ENCODE data around the gene PDZRN4.

The PDZRN4 gene

GRCh38 chr12:41365653-41366171 lies 177.6 kb downstream of the PDZRN4 start:
- H3K9me3 ChIP-seq (replicated peaks; ENCODE audit: low read length): no peaks in the 10 kb centered on the region
- H3K36me3 ChIP-seq (ENCODE audit: insufficient read depth, low read length): no peaks in the 10 kb centered on the region
- no peaks in the 10 kb centered on the region for H3K4me1 ChIP-seq (ENCODE audit: control insufficient read depth, insufficient read depth, low read length)
- H3K9ac ChIP-seq (ENCODE audit: low read depth, low read length): no peak overlapping the region
- no peak overlapping the region for H3K4me2 ChIP-seq (ENCODE audit: low read length)
- no peaks in the 10 kb centered on the region for H3K27me3 ChIP-seq (ENCODE audit: control insufficient read depth, insufficient read depth, low read length)
- no peak overlapping the region for H3K4me3 ChIP-seq (ENCODE audit: low read length)

GRCh38 chr12:41367726-41368405 lies 179.7 kb downstream of the PDZRN4 start:
- H3K27me3 ChIP-seq (ENCODE audit: control insufficient read depth, insufficient read depth, low read length): no peaks in the 10 kb centered on the region
- H3K9ac ChIP-seq (ENCODE audit: low read depth, low read length): no peak overlapping the region
- H3K36me3 ChIP-seq (ENCODE audit: insufficient read depth, low read length): no peaks in the 10 kb centered on the region
- no peak overlapping the region for H3K4me3 ChIP-seq (ENCODE audit: low read length)
- no peaks in the 10 kb centered on the region for H3K9me3 ChIP-seq (replicated peaks; ENCODE audit: low read length)
- no peaks in the 10 kb centered on the region for H3K4me1 ChIP-seq (ENCODE audit: control insufficient read depth, insufficient read depth, low read length)
- H3K4me2 ChIP-seq (ENCODE audit: low read length): no peak overlapping the region

GRCh38 chr12:41380878-41381277 lies 192.8 kb downstream of the PDZRN4 start:
- Histone ChIP-seq H3K4me3 (ENCODE audit: low read length) (no peak overlapping the region), H3K9me3 (replicated peaks; ENCODE audit: low read length) (no peaks in the 10 kb centered on the region), H3K9ac (ENCODE audit: low read depth, low read length) (no peak overlapping the region)

GRCh38 chr12:41402801-41403200 lies 214.7 kb downstream of the PDZRN4 start:
- H3K4me1 ChIP-seq (ENCODE audit: control insufficient read depth, insufficient read depth, low read length): no peaks in the 10 kb centered on the region
- no peak overlapping the region for H3K4me2 ChIP-seq (ENCODE audit: low read length)
- no peaks in the 10 kb centered on the region for H3K36me3 ChIP-seq (ENCODE audit: insufficient read depth, low read length)
- no peaks in the 10 kb centered on the region for H3K27me3 ChIP-seq (ENCODE audit: control insufficient read depth, insufficient read depth, low read length)
- H3K4me3 ChIP-seq (ENCODE audit: low read length): no peak overlapping the region
- no peak overlapping the region for H3K9ac ChIP-seq (ENCODE audit: low read depth, low read length)
- no peaks in the 10 kb centered on the region for H3K9me3 ChIP-seq (replicated peaks; ENCODE audit: low read length)

More at GRCh38 chr12:41380878-41381277, 192.8 kb downstream of the PDZRN4 start:
- Histone ChIP-seq H3K36me3 (ENCODE audit: insufficient read depth, low read length) (no peaks in the 10 kb centered on the region), H3K27me3 (ENCODE audit: control insufficient read depth, insufficient read depth, low read length) (no peaks in the 10 kb centered on the region), H3K4me1 (ENCODE audit: control insufficient read depth, insufficient read depth, low read length) (no peaks in the 10 kb centered on the region), H3K4me2 (ENCODE audit: low read length) (no peak overlapping the region)

- H3K36me3 ChIP-seq (ENCODE audit: insufficient read depth, low read length): no peaks in the 10 kb centered on the region
- no peak overlapping the region for H3K4me2 ChIP-seq (ENCODE audit: low read length)
- no peak overlapping the region for H3K4me3 ChIP-seq (ENCODE audit: low read length)
- no peaks in the 10 kb centered on the region for H3K9me3 ChIP-seq (replicated peaks; ENCODE audit: low read length)
- no peaks in the 10 kb centered on the region for H3K27me3 ChIP-seq (ENCODE audit: control insufficient read depth, insufficient read depth, low read length)
- H3K9ac ChIP-seq (ENCODE audit: low read depth, low read length): no peak overlapping the region
- no peaks in the 10 kb centered on the region for H3K4me1 ChIP-seq (ENCODE audit: control insufficient read depth, insufficient read depth, low read length)
Observed at GRCh38 chr12:41407232-41407799, 219.2 kb downstream of the PDZRN4 start.

GRCh38 chr12:41409628-41410027 lies 221.5 kb downstream of the PDZRN4 start:
- Histone ChIP-seq H3K9ac (ENCODE audit: low read depth, low read length) (no peak overlapping the region), H3K4me3 (ENCODE audit: low read length) (no peak overlapping the region), H3K4me1 (ENCODE audit: control insufficient read depth, insufficient read depth, low read length) (no peaks in the 10 kb centered on the region), H3K9me3 (replicated peaks; ENCODE audit: low read length) (no peaks in the 10 kb centered on the region), H3K27me3 (ENCODE audit: control insufficient read depth, insufficient read depth, low read length) (no peaks in the 10 kb centered on the region), H3K4me2 (ENCODE audit: low read length) (no peak overlapping the region), H3K36me3 (ENCODE audit: insufficient read depth, low read length) (no peaks in the 10 kb centered on the region)

GRCh38 chr12:41418586-41418985 lies 230.5 kb downstream of the PDZRN4 start:
- Histone ChIP-seq H3K4me1 (ENCODE audit: control insufficient read depth, insufficient read depth, low read length) (no peaks in the 10 kb centered on the region), H3K9me3 (replicated peaks; ENCODE audit: low read length) (no peaks in the 10 kb centered on the region), H3K27me3 (ENCODE audit: control insufficient read depth, insufficient read depth, low read length) (peaks cover 5% of the 10 kb centered on the region), H3K4me2 (ENCODE audit: low read length) (no peak overlapping the region), H3K36me3 (ENCODE audit: insufficient read depth, low read length) (no peaks in the 10 kb centered on the region), H3K4me3 (ENCODE audit: low read length) (no peak overlapping the region), H3K9ac (ENCODE audit: low read depth, low read length) (no peak overlapping the region)

- H3K4me2 ChIP-seq (ENCODE audit: low read length): no peak overlapping the region
Observed at GRCh38 chr12:41419131-41419893, 231.2 kb downstream of the PDZRN4 start.

GRCh38 chr12:41424651-41425050 lies 236.5 kb downstream of the PDZRN4 start:
- Histone ChIP-seq H3K36me3 (ENCODE audit: insufficient read depth, low read length) (no peaks in the 10 kb centered on the region), H3K4me1 (ENCODE audit: control insufficient read depth, insufficient read depth, low read length) (no peaks in the 10 kb centered on the region), H3K4me2 (ENCODE audit: low read length) (no peak overlapping the region), H3K9ac (ENCODE audit: low read depth, low read length) (no peak overlapping the region), H3K27me3 (ENCODE audit: control insufficient read depth, insufficient read depth, low read length) (peaks cover 5% of the 10 kb centered on the region), H3K4me3 (ENCODE audit: low read length) (no peak overlapping the region), H3K9me3 (replicated peaks; ENCODE audit: low read length) (no peaks in the 10 kb centered on the region)

More at GRCh38 chr12:41419131-41419893, 231.2 kb downstream of the PDZRN4 start:
- Histone ChIP-seq H3K4me1 (ENCODE audit: control insufficient read depth, insufficient read depth, low read length) (no peaks in the 10 kb centered on the region), H3K4me3 (ENCODE audit: low read length) (no peak overlapping the region), H3K9me3 (replicated peaks; ENCODE audit: low read length) (no peaks in the 10 kb centered on the region), H3K9ac (ENCODE audit: low read depth, low read length) (no peak overlapping the region), H3K27me3 (ENCODE audit: control insufficient read depth, insufficient read depth, low read length) (peaks cover 5% of the 10 kb centered on the region), H3K36me3 (ENCODE audit: insufficient read depth, low read length) (no peaks in the 10 kb centered on the region)

GRCh38 chr12:41433460-41433859 lies 245.3 kb downstream of the PDZRN4 start:
- Histone ChIP-seq H3K9me3 (replicated peaks; ENCODE audit: low read length) (no peaks in the 10 kb centered on the region), H3K27me3 (ENCODE audit: control insufficient read depth, insufficient read depth, low read length) (no peaks in the 10 kb centered on the region), H3K4me3 (ENCODE audit: low read length) (no peak overlapping the region), H3K4me2 (ENCODE audit: low read length) (no peak overlapping the region), H3K9ac (ENCODE audit: low read depth, low read length) (no peak overlapping the region), H3K36me3 (ENCODE audit: insufficient read depth, low read length) (no peaks in the 10 kb centered on the region), H3K4me1 (ENCODE audit: control insufficient read depth, insufficient read depth, low read length) (no peaks in the 10 kb centered on the region)

GRCh38 chr12:41436076-41436475 lies 248.0 kb downstream of the PDZRN4 start:
- H3K4me2 ChIP-seq (ENCODE audit: low read length): no peak overlapping the region
- H3K36me3 ChIP-seq (ENCODE audit: insufficient read depth, low read length): no peaks in the 10 kb centered on the region
- no peaks in the 10 kb centered on the region for H3K27me3 ChIP-seq (ENCODE audit: control insufficient read depth, insufficient read depth, low read length)
- H3K9ac ChIP-seq (ENCODE audit: low read depth, low read length): no peak overlapping the region
- H3K9me3 ChIP-seq (replicated peaks; ENCODE audit: low read length): no peaks in the 10 kb centered on the region
- no peak overlapping the region for H3K4me3 ChIP-seq (ENCODE audit: low read length)
- H3K4me1 ChIP-seq (ENCODE audit: control insufficient read depth, insufficient read depth, low read length): no peaks in the 10 kb centered on the region
